GM12878 (cell line): ENCODE results near the gene C11orf42. TPM values are rescaled to one million over a fixed set of nuclear protein-coding genes. Genes with fewer than 3 reads are reported as not detected.

Source experiments
- CHD4 ChIP-seq: fragments of 200-600 bp; sonication (generic); IDR thresholded peaks from 2 replicates; pipeline ENCODE4 v1.6.1; 2016; ENCODE audit warnings: mild to moderate bottlenecking
- PAX5 ChIP-seq: IDR thresholded peaks from 2 replicates; pipeline ENCODE4 v1.6.1; 2011; ENCODE audit warnings: low read depth, low read length, borderline replicate concordance
- PML ChIP-seq: IDR thresholded peaks from 2 replicates; pipeline ENCODE4 v1.6.1; 2012; ENCODE audit warnings: low read length, inconsistent platforms
- REST ChIP-seq: IDR thresholded peaks from 2 replicates; pipeline ENCODE4 v1.6.1; 2012; ENCODE audit warnings: mild to moderate bottlenecking, low read depth, low read length
- SUZ12 ChIP-seq: fragments of 200-600 bp; sonication (generic); IDR thresholded peaks from one replicate; pipeline ENCODE4 v1.6.1; 2018; ENCODE audit warnings: antibody characterized with exemption, mild to moderate bottlenecking; ENCODE audit not compliant: unreplicated experiment
- ZBTB4 ChIP-seq: fragments of 450-650 bp; formaldehyde crosslinking; IDR thresholded peaks from 2 replicates; pipeline ENCODE4 v1.4.0; 2022; ENCODE audit warnings: mild to moderate bottlenecking, moderate library complexity
- polyA plus RNA-seq, 11 experiments: library from polyadenylated mRNA; depleted of rRNA in 4 of 11; unstranded in 6 of 11; stranded (reverse) in 5 of 11; fragments of >200 nt; fragmentation: Nextera tagmentation in 4 of 11; fragmentation: Illumina TruSeq in 1 of 11; extraction: Ambion mirVana in 4 of 11; extraction: Trizol in 1 of 11; gene quantifications; 1 replicate in 1 of 11; 2 replicates in 10 of 11; pipeline versions ENCODE4 v1.2.1 to v1.2.3, GENCODE V29; 2011 to 2016; ENCODE audit warnings: inconsistent platforms in 2 of 11, missing spikeins in 2 of 11, low read depth in 1 of 11
- total RNA-seq, 4 experiments: library from RNA; depleted of rRNA in 3 of 4; stranded (reverse); fragments of >200 nt in 3 of 4; fragmentation: Illumina TruSeq in 1 of 4; extraction: Trizol in 1 of 4; gene quantifications; 2 replicates each; pipeline versions ENCODE4 v1.2.1 to v1.2.3, GENCODE V29; 2013 to 2021

The C11orf42 gene
- total and polyA plus RNA-seq, 10 of the 15 experiments (the other 5 are each of a cell fraction or from before 2014, with no cell fraction given) = 0.19 TPM; not detected in 9

DNA sequence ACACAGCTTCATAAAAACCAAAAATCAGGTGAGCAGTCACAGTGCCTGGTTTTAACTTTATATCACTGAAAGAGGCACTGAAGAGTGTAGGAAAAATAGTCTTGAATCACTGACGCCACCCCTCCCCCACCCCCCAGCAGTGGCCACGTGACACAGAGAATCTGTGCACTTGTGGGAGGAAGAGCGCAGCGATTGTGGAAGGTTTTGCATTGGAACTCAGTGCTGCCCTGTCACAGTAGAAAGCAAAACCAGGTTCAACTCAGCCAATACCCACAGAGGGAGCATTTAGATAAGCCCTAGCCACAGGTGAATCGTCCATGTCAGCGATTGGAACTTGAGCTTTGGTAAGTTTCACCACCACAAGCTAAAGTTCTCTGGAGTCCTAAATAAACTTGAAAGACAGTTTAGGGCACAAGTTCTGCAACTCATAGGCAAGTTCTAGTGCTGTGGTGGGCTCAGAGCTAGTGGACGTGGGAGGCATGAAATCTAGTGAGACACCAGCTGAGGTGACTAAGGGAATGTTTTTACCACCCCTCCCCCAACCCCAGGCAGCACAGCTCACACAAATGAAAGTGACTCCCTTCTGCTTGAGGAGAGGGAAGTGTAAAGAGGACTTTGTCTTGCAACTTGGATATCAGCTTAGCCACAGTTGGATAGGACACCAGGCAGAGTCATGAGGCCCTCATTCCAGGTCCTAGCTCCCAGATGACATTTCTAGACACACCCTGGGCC is 48.6 kb upstream of the C11orf42 start (continued):
- TF ChIP-seq CHD4 (no peak), ZBTB4 (CRISPR knock-in tag) (no peak), SUZ12 (no peak), PAX5 (no peak), REST (no peak), PML (no peak)
- TF ChIP-seq, all 136 proteins: peak for 0
